ENCODE results near the gene VSNL1.

VSNL1 gene

DNA sequence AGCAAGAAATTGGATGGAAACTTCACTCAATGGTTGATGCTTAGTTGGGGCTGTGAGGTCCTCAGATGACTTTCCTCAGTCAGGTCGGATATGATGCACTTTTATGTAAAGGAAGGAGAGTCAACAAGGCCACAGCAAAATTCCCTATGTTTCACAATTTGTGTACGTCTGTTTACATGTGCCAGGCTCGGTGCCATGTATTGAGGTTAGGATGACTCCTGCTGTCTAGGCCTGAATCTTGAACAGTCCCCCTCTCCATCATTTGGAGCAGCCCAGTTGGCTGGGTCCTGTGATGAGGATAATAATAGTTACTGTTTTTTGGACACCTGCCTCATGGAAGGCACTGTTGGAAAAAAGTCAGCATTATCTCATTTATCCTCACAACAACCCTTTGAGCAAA, 43.1 kb downstream of the VSNL1 start:
- no peak for TF ChIP-seq GATA3 (IDR thresholded peaks at IDR 0.05; ENCODE audit: low read depth, low read length)
- TF ChIP-seq GATA2 (IDR thresholded peaks at IDR 0.05; ENCODE audit: low read depth, low read length): no peak

GRCh38 chr2:17584689-17585088, 44.2 kb downstream of the VSNL1 start:
- no peak for TF ChIP-seq GATA2 (IDR thresholded peaks at IDR 0.05; ENCODE audit: low read depth, low read length)
- TF ChIP-seq GATA3 (IDR thresholded peaks at IDR 0.05; ENCODE audit: low read depth, low read length): no peak

DNA sequence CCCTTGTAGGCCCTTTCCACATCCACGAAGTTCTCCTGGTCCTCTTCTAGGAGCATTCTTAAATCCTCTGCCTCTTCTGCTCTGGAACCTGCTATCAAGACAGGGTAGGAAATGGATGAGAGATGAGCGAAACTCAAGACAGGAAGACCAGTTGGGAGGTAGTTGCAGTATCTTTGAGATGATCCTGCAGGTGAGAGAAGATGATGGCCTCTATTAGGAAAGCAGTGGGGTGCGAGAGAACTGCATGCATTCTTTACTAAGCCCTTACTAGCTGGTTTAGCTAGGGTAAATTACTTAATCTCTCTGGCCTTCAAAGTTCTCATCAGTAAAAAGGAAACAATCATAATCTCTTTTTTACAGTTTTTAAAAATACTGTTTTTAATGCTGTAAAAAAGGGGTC, 47.0 kb downstream of the VSNL1 start:
- TF ChIP-seq GATA3 (IDR thresholded peaks at IDR 0.05; ENCODE audit: low read depth, low read length): no peak
- no peak for TF ChIP-seq GATA2 (IDR thresholded peaks at IDR 0.05; ENCODE audit: low read depth, low read length)

GRCh38 chr2:17588031-17588430, 47.5 kb downstream of the VSNL1 start:
- TF ChIP-seq GATA3 (IDR thresholded peaks at IDR 0.05; ENCODE audit: low read depth, low read length): no peak
- no peak for TF ChIP-seq GATA2 (IDR thresholded peaks at IDR 0.05; ENCODE audit: low read depth, low read length)

- no peak for TF ChIP-seq GATA2 (IDR thresholded peaks at IDR 0.05; ENCODE audit: low read depth, low read length)
- TF ChIP-seq GATA3 (IDR thresholded peaks at IDR 0.05; ENCODE audit: low read depth, low read length): no peak
Measured at GRCh38 chr2:17589406-17590035, 49.0 kb downstream of the VSNL1 start.

GRCh38 chr2:17590342-17590911, 49.9 kb downstream of the VSNL1 start:
- no peak for TF ChIP-seq GATA2 (IDR thresholded peaks at IDR 0.05; ENCODE audit: low read depth, low read length)
- no peak for TF ChIP-seq GATA3 (IDR thresholded peaks at IDR 0.05; ENCODE audit: low read depth, low read length)

GRCh38 chr2:17591846-17592245, 51.4 kb downstream of the VSNL1 start:
- TF ChIP-seq GATA3 (IDR thresholded peaks at IDR 0.05; ENCODE audit: low read depth, low read length) (no peak), GATA2 (IDR thresholded peaks at IDR 0.05; ENCODE audit: low read depth, low read length) (peak; percentile 31; the same call in 1 of the 2 replicates)

DNA sequence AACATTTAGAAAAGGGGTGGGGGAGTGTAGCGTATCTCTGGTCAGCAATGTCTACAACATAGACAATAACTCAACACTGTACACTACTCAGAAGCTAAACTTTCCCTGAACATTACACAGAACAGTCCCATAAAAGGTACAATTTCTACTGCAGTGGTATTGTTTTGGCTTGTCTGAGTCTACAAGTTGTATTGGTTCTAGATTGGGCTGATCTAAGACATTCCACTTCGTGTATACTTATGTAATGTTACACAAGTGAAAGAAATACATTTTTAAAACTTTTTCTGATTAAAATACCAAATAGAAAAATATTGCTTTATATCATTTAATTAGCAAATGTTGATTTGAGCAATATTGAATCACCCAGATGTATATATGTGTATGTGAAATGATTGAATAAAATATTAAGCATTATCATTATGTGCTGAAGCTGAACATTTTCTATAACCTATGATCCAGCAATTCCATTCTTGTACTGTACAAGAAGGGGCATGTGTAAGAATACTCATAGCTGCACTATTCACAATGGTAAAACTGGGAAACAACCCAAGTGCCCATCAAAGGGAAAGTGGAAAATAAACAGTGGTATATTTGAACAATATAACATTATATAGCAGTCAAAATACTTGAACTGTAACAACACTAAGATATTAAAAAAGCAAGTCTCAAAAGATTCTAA, 52.4 kb downstream of the VSNL1 start:
- TF ChIP-seq GATA3 (IDR thresholded peaks at IDR 0.05; ENCODE audit: low read depth, low read length) (no peak), GATA2 (IDR thresholded peaks at IDR 0.05; ENCODE audit: low read depth, low read length) (no peak)

- TF ChIP-seq GATA2 (IDR thresholded peaks at IDR 0.05; ENCODE audit: low read depth, low read length) (no peak), GATA3 (IDR thresholded peaks at IDR 0.05; ENCODE audit: low read depth, low read length) (no peak)
Measured at GRCh38 chr2:17593445-17593840, 52.9 kb downstream of the VSNL1 start.

DNA sequence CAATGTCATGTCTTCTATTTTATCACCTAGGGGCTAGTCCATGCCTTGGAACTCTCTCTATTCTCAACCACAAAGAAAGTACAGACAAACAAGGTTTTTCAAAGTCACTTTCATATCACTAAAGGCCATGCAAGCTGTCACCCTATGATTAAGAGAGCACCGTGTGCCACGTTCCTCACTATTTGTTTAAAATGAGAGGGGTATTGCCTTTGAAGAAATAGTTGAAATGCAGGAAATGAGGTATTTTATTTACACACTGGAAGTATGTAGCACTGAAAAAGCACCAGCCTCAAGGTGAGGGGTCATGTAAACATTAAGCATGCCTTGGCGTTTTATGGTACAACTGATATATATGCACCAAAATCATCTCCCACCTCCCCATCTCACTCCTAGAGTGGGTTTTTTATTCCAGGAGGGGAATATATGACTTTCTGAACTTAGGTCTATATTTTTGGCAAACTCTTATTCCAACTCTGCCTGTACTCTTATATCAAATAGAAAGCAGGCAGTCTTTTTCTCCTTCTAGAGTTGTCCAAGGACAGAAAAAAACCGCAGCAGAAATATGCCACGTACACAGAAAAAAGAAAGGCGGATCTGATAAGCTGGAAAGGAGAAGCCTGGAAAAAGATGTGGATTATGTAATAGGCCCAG, 53.5 kb downstream of the VSNL1 start:
- no peak for TF ChIP-seq GATA3 (IDR thresholded peaks at IDR 0.05; ENCODE audit: low read depth, low read length)
- TF ChIP-seq GATA2 (IDR thresholded peaks at IDR 0.05; ENCODE audit: low read depth, low read length): no peak

DNA sequence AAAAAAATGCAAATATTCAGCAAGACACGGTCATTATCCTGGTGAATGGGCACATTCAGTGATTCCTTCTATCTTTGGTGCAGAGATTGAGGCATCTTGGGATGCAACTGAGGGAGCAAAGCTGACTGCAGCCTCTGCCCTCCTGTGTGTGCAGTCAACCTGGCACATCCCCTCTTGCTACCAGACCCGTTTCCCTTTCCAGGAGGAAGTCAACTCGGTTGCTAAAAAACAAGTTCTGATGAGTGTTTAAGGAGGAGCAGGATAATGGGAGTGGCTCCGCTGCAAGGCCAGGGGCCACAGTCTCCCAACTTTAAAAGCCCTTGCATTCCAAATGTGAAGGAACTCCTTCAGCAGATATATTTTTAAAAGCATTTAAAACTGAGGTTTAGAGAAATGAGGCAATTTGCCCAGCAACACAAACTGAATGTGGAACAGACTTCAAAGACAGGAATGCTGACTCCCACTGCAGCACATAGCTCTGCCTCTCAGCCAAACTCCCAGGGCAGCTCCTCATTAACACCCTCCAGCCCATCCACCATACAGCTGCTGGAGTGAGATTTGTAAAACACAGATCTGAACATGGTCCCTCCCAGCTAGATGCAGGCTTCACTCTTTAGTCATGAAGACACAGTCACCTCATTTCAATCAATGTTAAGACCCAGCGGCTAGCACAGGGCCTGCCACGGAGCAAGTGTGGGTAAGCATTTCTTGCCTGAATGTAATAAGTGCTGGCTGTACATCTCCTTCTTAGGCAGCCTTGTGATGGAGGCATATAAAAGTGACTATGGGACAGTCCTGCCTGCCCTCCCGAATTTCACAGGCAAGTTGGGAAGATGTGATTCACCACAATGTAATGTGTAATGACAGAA, 54.3 kb downstream of the VSNL1 start:
- no peak for TF ChIP-seq GATA3 (IDR thresholded peaks at IDR 0.05; ENCODE audit: low read depth, low read length)
- no peak for TF ChIP-seq GATA2 (IDR thresholded peaks at IDR 0.05; ENCODE audit: low read depth, low read length)

DNA sequence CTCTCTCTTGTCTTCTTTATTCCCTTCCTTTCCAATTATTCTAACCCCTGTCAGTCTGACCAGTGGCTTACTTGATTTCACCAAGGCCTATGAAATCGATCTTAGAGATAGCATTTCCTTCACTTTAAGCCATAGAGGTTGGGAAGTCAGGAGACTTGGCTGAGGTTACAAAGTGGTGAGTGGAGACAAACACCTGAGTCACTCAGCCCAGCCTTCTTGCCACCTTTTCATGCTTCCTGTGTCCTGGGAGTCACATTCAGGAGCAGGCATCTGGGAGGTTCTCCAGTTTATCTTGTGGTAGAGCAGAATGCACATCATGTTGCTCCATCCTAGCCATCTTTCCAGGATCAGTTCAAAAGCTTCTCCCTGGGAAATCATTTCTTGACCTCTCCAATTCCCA, 59.1 kb downstream of the VSNL1 start:
- no peak for TF ChIP-seq GATA3 (IDR thresholded peaks at IDR 0.05; ENCODE audit: low read depth, low read length)
- no peak for TF ChIP-seq GATA2 (IDR thresholded peaks at IDR 0.05; ENCODE audit: low read depth, low read length)

DNA sequence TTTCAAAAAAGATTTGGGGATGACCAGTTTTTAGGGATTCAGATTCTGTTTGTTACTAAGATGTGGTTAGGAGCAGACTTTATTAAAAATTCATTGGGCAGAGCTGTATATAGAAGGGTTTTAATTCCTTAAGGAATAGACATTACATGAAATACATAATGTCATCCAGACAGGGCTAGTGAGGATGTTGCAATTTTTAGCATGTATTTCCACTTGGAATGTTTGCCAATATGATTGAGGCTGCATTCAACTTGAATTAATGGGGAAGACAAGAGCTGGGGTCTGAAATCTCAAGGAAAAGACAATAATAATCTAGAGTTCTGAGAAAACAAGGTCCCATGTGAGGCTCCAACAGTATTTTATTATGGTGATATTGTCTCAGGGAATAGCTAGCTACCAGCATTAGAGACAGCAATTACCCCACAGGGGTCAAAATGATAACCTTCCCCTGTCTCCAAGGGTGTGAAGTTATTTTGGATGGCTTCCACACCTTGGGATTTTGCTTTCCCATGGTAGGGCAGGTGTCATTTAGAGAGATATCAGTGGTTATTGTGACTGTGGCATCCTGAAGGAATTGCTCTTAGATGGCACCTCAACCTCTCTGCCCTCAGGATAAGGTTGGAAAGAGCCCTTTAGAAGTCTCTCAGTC, 60.2 kb downstream of the VSNL1 start:
- TF ChIP-seq GATA2 (IDR thresholded peaks at IDR 0.05; ENCODE audit: low read depth, low read length): no peak

All from SH-SY5Y (cell line).